IPS DF 4.7 (cell line): ENCODE data around the gene SLC30A1.

Experiments
- DNase-seq: peaks from one replicate; pipeline ENCODE4 v3.0.0-alpha.2; 2013; ENCODE audit warnings: low spot score; ENCODE audit errors: extremely low read depth

Gene SLC30A1

GRCh38 chr1:211524521-211524920, 54.4 kb downstream of the SLC30A1 start:
- DNase-seq, result no peak

- DNase-seq, result no peak
These were observed 56.2 kb downstream of the SLC30A1 start for GRCh38 chr1:211522804-211523203.
